Calu3 (cell line): ENCODE data around the gene LHFPL3. TPM values are rescaled to one million over a fixed set of nuclear protein-coding genes. Genes with fewer than 3 reads are reported as not detected.

Source experiments
- BruUV-seq: library from RNA; stranded (reverse); fragments of 400-500 nt; replicated peaks from 2 replicates; lab custom pipeline; 2021; lab: Mats Ljungman, UMichigan
- CTCF ChIA-PET: fragments of 300-600 bp; sonication (Branson Sonifier 250); formaldehyde crosslinking; loops from one replicate; lab custom pipeline; 2022; ENCODE audit warnings: antibody characterized with exemption; lab: Charles Lee
- DNase-seq: peaks from one replicate; pipeline ENCODE4 v3.0.0; 2022
- H3K27ac Mint-ChIP-seq: one replicate; pipeline ENCODE4 v1.8.0; 2022; ENCODE audit warnings: mixed read lengths; ENCODE audit not compliant: unreplicated experiment
- H3K27me3 Mint-ChIP-seq: one replicate; pipeline ENCODE4 v1.8.0; 2022; ENCODE audit warnings: mixed read lengths; ENCODE audit not compliant: unreplicated experiment
- H3K36me3 Mint-ChIP-seq: one replicate; pipeline ENCODE4 v1.8.0; 2022; ENCODE audit warnings: mild to moderate bottlenecking, moderate library complexity, mixed read lengths; ENCODE audit not compliant: insufficient read depth, unreplicated experiment
- H3K4me1 Mint-ChIP-seq: one replicate; pipeline ENCODE4 v1.8.0; 2022; ENCODE audit warnings: mild to moderate bottlenecking, low read depth, mixed read lengths; ENCODE audit not compliant: unreplicated experiment
- H3K4me3 Mint-ChIP-seq: one replicate; pipeline ENCODE4 v1.8.0; 2022; ENCODE audit warnings: mild to moderate bottlenecking, low read depth, moderate library complexity, mixed read lengths; ENCODE audit not compliant: unreplicated experiment
- H3K9me3 Mint-ChIP-seq: one replicate; pipeline ENCODE4 v1.8.0; 2022; ENCODE audit warnings: low read depth, mixed read lengths; ENCODE audit not compliant: unreplicated experiment
- intact Hi-C: fragments of 100-400 bp; cut with micrococcal nuclease; formaldehyde crosslinking; loops from one replicate; pipeline ENCODE4 v1.10.0; 2022; ENCODE audit not compliant: unreplicated experiment
- total RNA-seq: library from RNA; stranded (reverse); gene quantifications from 2 replicates; pipeline ENCODE4 v1.2.3, GENCODE V29; 2022
- TF ChIP-seq, protein P1 (sequence below): fragments of 200-600 bp; IDR thresholded peaks from one replicate; pipeline ENCODE4 v1.8.0; 2022; ENCODE audit warnings: antibody characterized with exemption; ENCODE audit not compliant: unreplicated experiment

Gene LHFPL3
- total RNA-seq, 1 experiment from 2014 or later = not detected

DNA sequence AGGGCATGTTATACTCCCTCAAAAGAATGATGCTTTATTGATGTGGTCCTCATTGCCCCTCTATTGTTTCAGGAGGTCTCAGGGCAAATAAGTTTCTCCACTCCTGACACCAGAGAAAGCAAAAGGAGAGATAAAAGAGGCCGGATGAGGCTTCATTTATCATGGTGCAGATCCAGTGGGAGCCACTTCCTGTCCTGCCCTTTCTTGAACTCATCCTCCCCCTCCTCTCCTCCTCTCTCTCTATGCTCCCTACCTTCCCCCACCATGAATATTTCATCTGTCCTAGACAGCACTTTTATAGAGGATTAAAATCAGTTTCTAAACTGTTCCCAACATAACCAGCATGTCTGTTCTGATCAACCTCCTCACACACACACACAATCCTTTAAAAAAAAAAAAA, 513.4 kb downstream of the LHFPL3 start:
- Mint-ChIP-seq H3K27ac (no peak overlapping the region), H3K9me3 (no peaks in the 10 kb centered on the region), H3K4me3 (no peak overlapping the region), H3K36me3 (no peaks in the 10 kb centered on the region), H3K4me1 (no peaks in the 10 kb centered on the region), H3K27me3 (peaks cover 30% of the 10 kb centered on the region)
- BruUV-seq = no TSS peak
- TF ChIP-seq, protein P1, sequence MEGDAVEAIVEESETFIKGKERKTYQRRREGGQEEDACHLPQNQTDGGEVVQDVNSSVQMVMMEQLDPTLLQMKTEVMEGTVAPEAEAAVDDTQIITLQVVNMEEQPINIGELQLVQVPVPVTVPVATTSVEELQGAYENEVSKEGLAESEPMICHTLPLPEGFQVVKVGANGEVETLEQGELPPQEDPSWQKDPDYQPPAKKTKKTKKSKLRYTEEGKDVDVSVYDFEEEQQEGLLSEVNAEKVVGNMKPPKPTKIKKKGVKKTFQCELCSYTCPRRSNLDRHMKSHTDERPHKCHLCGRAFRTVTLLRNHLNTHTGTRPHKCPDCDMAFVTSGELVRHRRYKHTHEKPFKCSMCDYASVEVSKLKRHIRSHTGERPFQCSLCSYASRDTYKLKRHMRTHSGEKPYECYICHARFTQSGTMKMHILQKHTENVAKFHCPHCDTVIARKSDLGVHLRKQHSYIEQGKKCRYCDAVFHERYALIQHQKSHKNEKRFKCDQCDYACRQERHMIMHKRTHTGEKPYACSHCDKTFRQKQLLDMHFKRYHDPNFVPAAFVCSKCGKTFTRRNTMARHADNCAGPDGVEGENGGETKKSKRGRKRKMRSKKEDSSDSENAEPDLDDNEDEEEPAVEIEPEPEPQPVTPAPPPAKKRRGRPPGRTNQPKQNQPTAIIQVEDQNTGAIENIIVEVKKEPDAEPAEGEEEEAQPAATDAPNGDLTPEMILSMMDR = no peak
- DNase-seq = no peak
- CTCF ChIA-PET = interaction anchor here (0.6 kb wide), 1 partner anchor 20 kb away, joined by 4 read pairs; no protein-coding TSS in a partner anchor
- intact Hi-C loops = no loop called here

DNA sequence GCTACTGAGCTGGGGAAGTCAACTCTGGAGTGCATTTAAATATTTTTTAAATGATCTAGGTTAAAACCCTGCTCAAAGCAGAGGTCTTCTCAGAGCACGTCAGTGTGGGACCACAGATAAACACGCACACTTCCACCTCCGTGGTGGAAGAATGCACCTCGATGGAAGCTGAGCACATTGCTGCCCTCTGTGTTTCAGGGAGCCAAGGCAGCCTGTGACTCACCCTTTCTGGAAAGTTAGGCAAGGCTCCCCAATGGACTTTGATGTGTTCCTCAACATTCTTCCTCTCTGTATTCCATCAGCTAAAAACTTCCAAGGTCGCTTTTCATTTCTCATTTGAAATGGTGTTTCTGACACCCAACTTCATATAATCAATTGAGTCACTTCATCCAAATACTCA, 514.8 kb downstream of the LHFPL3 start:
- no peak for DNase-seq
- TF ChIP-seq, protein P1 = no peak

DNA sequence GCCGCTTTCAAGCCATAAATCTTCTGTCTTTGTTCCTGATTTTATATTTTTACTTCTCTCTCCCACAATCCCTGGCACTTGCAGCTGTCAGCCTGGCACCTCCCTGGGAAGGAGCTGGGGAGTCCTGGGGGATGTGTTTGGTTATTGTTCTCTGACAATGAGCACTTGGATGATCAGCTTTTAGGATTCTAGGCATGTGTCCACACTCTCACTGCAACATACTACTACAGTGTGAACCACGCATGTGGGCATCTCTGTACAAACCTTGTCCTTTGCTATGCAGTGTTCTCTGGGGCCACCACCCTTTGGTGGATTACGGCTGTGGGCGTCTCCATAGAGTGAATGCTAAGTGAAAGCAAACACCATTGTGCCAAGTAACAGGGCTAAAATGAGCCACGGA, 517.2 kb downstream of the LHFPL3 start:
- no peaks in the 10 kb centered on the region for H3K36me3 Mint-ChIP-seq
- no TSS peak for BruUV-seq
- intact Hi-C loops = no loop called here
- H3K4me3 Mint-ChIP-seq = no peak overlapping the region
- no peak for DNase-seq
- no peaks in the 10 kb centered on the region for H3K9me3 Mint-ChIP-seq
- no peak overlapping the region for H3K27ac Mint-ChIP-seq
- TF ChIP-seq, protein P1 = no peak
- CTCF ChIA-PET = no interaction called here
- H3K4me1 Mint-ChIP-seq = no peaks in the 10 kb centered on the region
- peaks cover 30% of the 10 kb centered on the region for H3K27me3 Mint-ChIP-seq

More for the DNA sequence above, 514.8 kb downstream of the LHFPL3 start:
- Mint-ChIP-seq H3K9me3 (no peaks in the 10 kb centered on the region), H3K4me1 (no peaks in the 10 kb centered on the region), H3K27ac (no peak overlapping the region), H3K27me3 (peaks cover 30% of the 10 kb centered on the region), H3K36me3 (no peaks in the 10 kb centered on the region), H3K4me3 (no peak overlapping the region)
- CTCF ChIA-PET = no interaction called here
- intact Hi-C loops = no loop called here
- no TSS peak for BruUV-seq

DNA sequence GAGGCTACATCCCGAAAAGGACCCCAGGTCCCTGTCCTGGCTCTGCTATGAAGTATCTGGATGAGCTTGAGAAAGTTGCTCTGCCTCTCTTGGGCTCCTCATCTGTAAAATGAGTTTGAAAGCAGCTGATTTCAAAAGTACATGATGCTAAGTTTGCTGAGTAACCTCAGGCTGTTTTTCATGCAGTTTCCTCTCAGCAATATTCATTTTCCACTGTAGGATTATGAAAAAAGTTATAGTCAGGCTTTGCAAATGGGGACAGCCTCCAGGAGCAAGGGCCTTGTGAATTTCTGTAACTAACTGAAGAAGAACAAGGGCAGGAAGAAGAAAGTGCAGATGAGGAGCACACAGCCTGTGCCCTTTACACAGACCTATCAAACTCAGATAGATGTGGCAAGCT, 518.3 kb downstream of the LHFPL3 start:
- no peaks in the 10 kb centered on the region for H3K4me1 Mint-ChIP-seq
- intact Hi-C loops = no loop called here
- no TSS peak for BruUV-seq
- H3K27me3 Mint-ChIP-seq = peaks cover 31% of the 10 kb centered on the region
- H3K36me3 Mint-ChIP-seq = no peaks in the 10 kb centered on the region
- CTCF ChIA-PET = no interaction called here
- no peak for DNase-seq
- TF ChIP-seq, protein P1 = no peak
- H3K4me3 Mint-ChIP-seq = no peak overlapping the region
- no peak overlapping the region for H3K27ac Mint-ChIP-seq
- H3K9me3 Mint-ChIP-seq = no peaks in the 10 kb centered on the region
